GM12801 (cell line): ENCODE data around the gene WWOX.

Experiments
- CTCF ChIP-seq: IDR thresholded peaks from one replicate; pipeline ENCODE4 v1.5.1; 2011; ENCODE audit warnings: control low read depth; ENCODE audit not compliant: insufficient read length; ENCODE audit errors: extremely low read depth

WWOX gene

GRCh38 chr16:79098907-79099306, 999.5 kb downstream of the WWOX start:
- no peak for TF ChIP-seq CTCF

- TF ChIP-seq CTCF, result no peak
These were observed 1000.3 kb downstream of the WWOX start for GRCh38 chr16:79099716-79100115.

GRCh38 chr16:79100447-79100846, 1001.0 kb downstream of the WWOX start:
- TF ChIP-seq CTCF, result no peak

- no peak for TF ChIP-seq CTCF
These were observed 1002.0 kb downstream of the WWOX start for GRCh38 chr16:79101491-79101890.

GRCh38 chr16:79104567-79104966, 1005.1 kb downstream of the WWOX start:
- TF ChIP-seq CTCF, result no peak

GRCh38 chr16:79107301-79107700, 1007.8 kb downstream of the WWOX start:
- no peak for TF ChIP-seq CTCF

GRCh38 chr16:79109771-79110170, 1010.3 kb downstream of the WWOX start:
- TF ChIP-seq CTCF, result no peak

- TF ChIP-seq CTCF, result no peak
These were observed 1010.8 kb downstream of the WWOX start for GRCh38 chr16:79110242-79110641.
